ENCODE results near the gene MRC2. TPM values are rescaled to one million over a fixed set of nuclear protein-coding genes. Genes with fewer than 3 reads are reported as not detected.
A peak's percentile ranks its signal among the peaks of the same experiment; 100 is the strongest.

Gene MRC2
- total RNA-seq, 2 donors from 2014 or later = 7.0 to 22.1 TPM

DNA sequence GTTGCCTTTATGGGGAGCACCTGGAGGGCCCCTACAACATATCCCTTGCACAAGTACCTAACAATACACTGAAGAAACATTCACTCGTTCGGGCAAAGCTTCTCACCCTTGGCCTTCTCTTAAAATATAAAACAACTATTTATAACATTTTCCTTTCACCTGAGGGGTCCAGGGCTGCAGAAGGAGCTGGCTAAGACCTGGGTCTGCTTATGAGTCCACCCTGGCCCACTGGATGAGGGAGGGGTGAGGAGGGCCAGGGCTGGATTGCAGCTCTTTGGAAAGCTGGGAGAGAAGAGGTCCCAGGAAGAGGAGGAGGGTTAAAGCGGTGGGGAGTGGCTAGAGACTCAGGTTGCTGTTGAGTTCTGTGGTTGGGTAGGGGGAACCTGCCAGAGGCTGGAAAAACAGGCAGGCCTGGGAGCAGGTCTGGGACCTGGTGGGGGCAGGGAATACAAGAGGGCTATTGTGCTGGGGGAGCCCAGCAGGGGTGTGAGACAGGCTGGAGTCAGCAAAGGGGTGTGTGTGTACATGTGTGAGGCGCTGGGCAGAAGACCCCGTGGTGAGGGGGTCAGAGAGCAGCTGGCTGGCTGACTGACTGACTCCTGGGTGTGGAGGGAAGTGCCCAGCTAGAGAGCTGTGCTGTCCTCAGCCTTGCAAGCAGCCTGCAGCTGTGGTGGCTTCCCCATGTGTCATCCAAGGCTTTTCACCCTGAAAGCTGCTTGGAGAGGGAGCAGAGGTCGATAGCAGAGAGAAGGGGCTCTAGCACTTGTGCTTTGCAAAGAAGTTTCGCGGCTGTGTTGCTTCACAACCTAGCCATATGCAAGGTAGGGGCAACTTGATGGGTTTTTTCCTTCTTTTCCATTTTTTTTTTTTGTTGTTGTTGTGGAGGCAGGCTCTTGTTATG lies 10.2 kb upstream of the MRC2 start:
- ATAC-seq (no peak), DNase-seq (no peak)
- Histone ChIP-seq H3K36me3 (replicated peaks in 1 of 2; ENCODE audit: insufficient read depth in 1 of 2, low read depth in 2 of 2) (no peaks in the 10 kb centered on the region), H3K4me1 (no peaks in the 10 kb centered on the region), H3K4me3 (no peak overlapping the region), H3K27me3 (no peaks in the 10 kb centered on the region), H3K27ac (no peak overlapping the region), H3K9me3 (no peaks in the 10 kb centered on the region)
- no peak for TF ChIP-seq POLR2A (IDR thresholded peaks at IDR 0.05)
- TF ChIP-seq, protein P1, sequence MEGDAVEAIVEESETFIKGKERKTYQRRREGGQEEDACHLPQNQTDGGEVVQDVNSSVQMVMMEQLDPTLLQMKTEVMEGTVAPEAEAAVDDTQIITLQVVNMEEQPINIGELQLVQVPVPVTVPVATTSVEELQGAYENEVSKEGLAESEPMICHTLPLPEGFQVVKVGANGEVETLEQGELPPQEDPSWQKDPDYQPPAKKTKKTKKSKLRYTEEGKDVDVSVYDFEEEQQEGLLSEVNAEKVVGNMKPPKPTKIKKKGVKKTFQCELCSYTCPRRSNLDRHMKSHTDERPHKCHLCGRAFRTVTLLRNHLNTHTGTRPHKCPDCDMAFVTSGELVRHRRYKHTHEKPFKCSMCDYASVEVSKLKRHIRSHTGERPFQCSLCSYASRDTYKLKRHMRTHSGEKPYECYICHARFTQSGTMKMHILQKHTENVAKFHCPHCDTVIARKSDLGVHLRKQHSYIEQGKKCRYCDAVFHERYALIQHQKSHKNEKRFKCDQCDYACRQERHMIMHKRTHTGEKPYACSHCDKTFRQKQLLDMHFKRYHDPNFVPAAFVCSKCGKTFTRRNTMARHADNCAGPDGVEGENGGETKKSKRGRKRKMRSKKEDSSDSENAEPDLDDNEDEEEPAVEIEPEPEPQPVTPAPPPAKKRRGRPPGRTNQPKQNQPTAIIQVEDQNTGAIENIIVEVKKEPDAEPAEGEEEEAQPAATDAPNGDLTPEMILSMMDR (IDR thresholded peaks at IDR 0.05) = no peak
- 73 to 78% methylated on average over 8 of the region's 8 CpGs for WGBS, 2 donors
- intact Hi-C loops (cut with DNase I) = no loop called here

DNA sequence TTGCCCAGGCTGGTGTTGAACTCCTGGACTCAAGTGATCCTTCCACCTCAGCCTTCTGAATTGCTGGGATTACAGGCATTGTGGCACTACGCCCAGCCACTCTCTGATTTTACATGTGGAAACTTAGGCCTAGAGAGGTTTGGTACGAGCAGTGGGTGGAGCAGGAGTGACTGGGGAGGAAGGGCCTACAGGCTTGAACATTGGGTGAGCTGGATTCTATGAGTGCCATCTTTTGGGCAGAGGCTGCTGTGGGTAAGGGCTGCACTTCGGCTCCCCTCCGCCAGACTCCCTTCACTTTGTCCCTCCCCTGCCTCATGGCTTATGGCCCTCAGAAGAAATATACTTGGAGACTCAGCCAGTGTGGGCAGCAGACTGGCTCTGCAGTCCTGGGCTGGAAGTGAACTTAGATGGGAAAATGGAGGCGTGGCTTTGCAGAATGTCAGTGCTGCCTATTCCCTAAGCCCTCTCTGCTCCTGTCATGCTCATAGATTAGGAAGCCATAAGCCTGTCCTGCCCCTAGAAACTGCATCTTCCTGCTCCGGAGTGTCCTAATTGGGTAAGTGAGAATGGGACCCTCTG lies 9.5 kb upstream of the MRC2 start:
- H3K27me3 ChIP-seq = no peaks in the 10 kb centered on the region
- no peak for TF ChIP-seq POLR2A (IDR thresholded peaks at IDR 0.05)
- TF ChIP-seq, protein P1 (IDR thresholded peaks at IDR 0.05) = no peak
- H3K27ac ChIP-seq = no peak overlapping the region
- ATAC-seq (no peak), DNase-seq (no peak)
- WGBS, 2 donors = 77 to 79% methylated on average over 6 of the region's 6 CpGs
- H3K4me3 ChIP-seq = no peak overlapping the region
- intact Hi-C loops (cut with DNase I) = no loop called here
- no peaks in the 10 kb centered on the region for H3K9me3 ChIP-seq
- H3K36me3 ChIP-seq (replicated peaks in 1 of 2; ENCODE audit: insufficient read depth in 1 of 2, low read depth in 2 of 2) = no peaks in the 10 kb centered on the region
- H3K4me1 ChIP-seq = no peaks in the 10 kb centered on the region

DNA sequence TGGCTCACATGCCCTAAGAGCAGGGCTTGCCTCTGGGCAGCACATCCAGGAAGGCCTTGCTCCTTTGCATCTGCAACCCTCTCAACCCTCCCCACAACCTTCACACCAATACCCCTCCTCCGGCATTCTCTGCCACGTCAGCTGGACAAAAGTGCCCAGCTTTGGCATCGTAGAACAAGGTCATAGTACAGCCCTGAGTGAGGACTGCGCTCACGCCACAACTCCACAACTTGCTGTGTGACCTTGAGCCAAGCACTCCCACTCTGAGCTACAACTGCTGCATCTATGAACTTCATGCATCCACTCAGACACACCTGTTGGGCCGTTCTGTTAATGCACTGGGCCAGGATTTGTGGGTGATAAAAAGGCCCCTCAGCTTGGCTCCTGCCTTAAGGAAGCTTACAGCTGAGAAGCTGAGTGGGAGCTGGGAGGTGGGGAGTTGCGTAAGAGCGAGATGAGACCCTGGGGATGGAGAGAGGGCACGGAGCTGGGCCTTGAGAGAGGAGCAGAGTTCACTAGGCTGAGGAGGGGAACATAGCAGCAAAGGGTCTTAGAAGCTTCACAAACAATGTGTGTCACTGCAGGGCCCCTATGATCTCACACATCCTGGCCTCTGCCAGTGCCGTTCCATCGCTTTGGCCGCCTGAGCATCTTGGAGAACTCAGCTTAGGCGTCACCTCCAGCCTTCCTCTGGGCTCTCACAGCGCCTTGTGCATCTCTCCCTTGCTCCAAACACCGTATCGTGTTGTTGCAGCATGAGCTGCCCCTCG lies 8.6 kb upstream of the MRC2 start:
- H3K27me3 ChIP-seq = no peaks in the 10 kb centered on the region
- intact Hi-C loops (cut with DNase I) = no loop called here
- no peaks in the 10 kb centered on the region for H3K4me1 ChIP-seq
- H3K36me3 ChIP-seq (replicated peaks in 1 of 2; ENCODE audit: insufficient read depth in 1 of 2, low read depth in 2 of 2) = no peaks in the 10 kb centered on the region
- TF ChIP-seq POLR2A (IDR thresholded peaks at IDR 0.05) = no peak
- TF ChIP-seq, protein P1 (IDR thresholded peaks at IDR 0.05) = no peak
- no peak for DNase-seq
- no peak overlapping the region for H3K4me3 ChIP-seq
- peak; percentile 16 for ATAC-seq
- WGBS, 2 donors = 85 to 94% methylated on average over 17 of the region's 17 CpGs
- no peak overlapping the region for H3K27ac ChIP-seq
- H3K9me3 ChIP-seq = no peaks in the 10 kb centered on the region

DNA sequence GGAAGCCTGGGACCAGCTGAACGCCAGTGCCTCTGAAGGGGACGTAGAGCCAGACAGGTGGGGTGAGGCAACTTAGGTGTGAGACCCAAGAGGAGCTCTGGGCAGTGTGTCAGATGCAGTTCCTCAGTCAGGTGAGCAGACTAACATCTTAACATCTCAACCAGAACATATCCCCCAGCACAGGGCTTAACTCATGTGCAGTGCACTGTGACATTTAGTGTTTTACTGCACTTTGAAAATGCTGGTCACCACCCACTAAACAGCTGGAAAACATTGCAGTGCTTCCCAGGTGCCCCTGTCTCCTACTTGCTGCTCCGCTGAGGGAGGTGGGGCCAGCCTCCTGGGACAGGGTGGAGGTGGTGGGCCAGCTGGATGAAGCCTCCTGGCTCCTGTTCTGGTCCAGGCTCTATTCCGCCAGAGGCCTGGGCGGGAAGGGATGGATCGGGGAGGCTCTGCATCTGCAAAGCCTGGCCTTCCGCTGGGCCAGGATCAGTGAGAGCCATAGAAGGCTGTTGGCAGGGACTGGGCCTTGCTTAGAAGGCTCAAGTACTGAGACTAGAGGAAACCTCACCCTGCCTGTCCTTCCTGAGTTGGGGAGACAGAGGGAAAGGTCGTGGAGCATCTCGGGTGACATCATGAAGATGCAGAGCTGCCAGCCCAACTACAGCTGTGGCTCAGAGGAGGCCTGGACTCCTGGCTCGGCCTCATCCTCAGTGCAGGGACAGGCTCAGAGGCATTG lies 7.9 kb upstream of the MRC2 start:
- H3K36me3 ChIP-seq (replicated peaks in 1 of 2; ENCODE audit: insufficient read depth in 1 of 2, low read depth in 2 of 2) = no peaks in the 10 kb centered on the region
- no peaks in the 10 kb centered on the region for H3K4me1 ChIP-seq
- no peaks in the 10 kb centered on the region for H3K9me3 ChIP-seq
- DNase-seq (no peak), ATAC-seq (peak; percentile 30)
- 83 to 90% methylated on average over 7 to 10 of the region's 10 CpGs for WGBS, 2 donors
- TF ChIP-seq, protein P1 (IDR thresholded peaks at IDR 0.05) = no peak
- no peak for TF ChIP-seq POLR2A (IDR thresholded peaks at IDR 0.05)
- no peak overlapping the region for H3K4me3 ChIP-seq
- H3K27me3 ChIP-seq = no peaks in the 10 kb centered on the region
- no peak overlapping the region for H3K27ac ChIP-seq
- intact Hi-C loops (cut with DNase I) = no loop called here
